Nephron (organoid): ENCODE data around the gene JSRP1.
A peak's percentile ranks its signal among the peaks of the same experiment; 100 is the strongest.

ENCODE experiments used
- H3K27ac Mint-ChIP-seq, 3 experiments: 2 replicates each; pipeline ENCODE4 v1.8.0; 2020; ENCODE audit warnings: mixed read lengths in 3 of 3, mild to moderate bottlenecking in 2 of 3, moderate library complexity in 1 of 3
- H3K27me3 Mint-ChIP-seq: 2 replicates; pipeline ENCODE4 v1.8.0; 2021; ENCODE audit warnings: low read depth, mild to moderate bottlenecking, moderate library complexity, mixed read lengths
- H3K36me3 Mint-ChIP-seq: 2 replicates; pipeline ENCODE4 v1.8.0; 2020; ENCODE audit warnings: low read depth, mixed read lengths
- H3K4me1 Mint-ChIP-seq: 2 replicates; pipeline ENCODE4 v1.8.0; 2020; ENCODE audit warnings: mixed read lengths
- H3K4me3 Mint-ChIP-seq, 3 experiments: 2 replicates each; pipeline ENCODE4 v1.8.0; 2020; ENCODE audit warnings: mild to moderate bottlenecking in 3 of 3, mixed read lengths in 3 of 3, moderate library complexity in 2 of 3
- H3K9me3 Mint-ChIP-seq: 2 replicates; pipeline ENCODE4 v1.8.0; 2020; ENCODE audit warnings: mixed read lengths
- TF ChIP-seq, protein P1 (sequence below), 3 experiments: fragments of 200-600 bp; sonication (generic); IDR thresholded peaks; one replicate each; pipeline ENCODE4 v1.5.0; 2021; ENCODE audit warnings: antibody characterized with exemption in 3 of 3; ENCODE audit not compliant: unreplicated experiment in 3 of 3

JSRP1 gene

DNA sequence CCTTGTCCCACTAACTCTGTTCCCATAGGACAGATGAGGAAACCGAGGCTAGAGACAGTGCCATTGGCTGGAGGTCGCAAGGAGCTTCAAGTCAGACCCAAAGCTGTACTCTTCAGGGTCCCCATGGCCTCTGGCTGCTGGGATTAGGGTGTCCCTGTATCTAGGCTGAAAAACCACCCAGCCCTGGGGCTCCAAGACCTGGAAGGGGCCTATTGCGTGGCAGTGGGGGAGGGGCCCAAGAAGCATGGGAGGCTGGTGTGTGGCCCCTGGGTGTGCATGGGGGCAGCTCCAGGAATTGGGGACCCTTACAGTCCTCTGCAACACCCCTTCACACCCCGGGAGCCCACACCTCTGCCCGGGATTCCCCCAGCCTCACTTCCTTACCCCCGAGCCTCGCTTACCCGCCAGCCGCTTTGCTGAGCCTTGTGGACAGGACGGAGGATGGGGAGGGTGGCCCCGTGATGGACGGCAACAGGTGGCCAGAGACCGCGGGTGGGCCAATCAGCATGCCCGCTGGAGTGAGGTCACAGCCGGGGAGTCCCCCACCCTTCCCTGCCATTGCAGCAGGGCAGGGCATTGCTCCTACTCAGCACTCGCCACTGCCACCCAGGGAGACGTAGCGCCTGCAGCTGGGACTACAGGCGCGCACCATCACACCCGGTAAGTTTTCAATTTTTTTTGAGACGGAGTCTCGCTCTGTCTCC, at the start of gene JSRP1:
JSRP1 (minus strand) TSS at position 436 of the 704 bp plus-strand sequence. CDS start 1,103 bp downstream, outside the sequence.
- Mint-ChIP-seq H3K4me1 (peaks cover 5% of the 10 kb centered on the region), H3K36me3 (no peaks in the 10 kb centered on the region), H3K4me3 (peak within 1 kb of the TSS in 2 of 3 experiments; percentile 59 to 83), H3K27me3 (peaks cover 11% of the 10 kb centered on the region), H3K27ac (peak within 1 kb of the TSS in 1 of 3 experiments; percentile 70), H3K9me3 (no peaks in the 10 kb centered on the region)
- TF ChIP-seq, protein P1, sequence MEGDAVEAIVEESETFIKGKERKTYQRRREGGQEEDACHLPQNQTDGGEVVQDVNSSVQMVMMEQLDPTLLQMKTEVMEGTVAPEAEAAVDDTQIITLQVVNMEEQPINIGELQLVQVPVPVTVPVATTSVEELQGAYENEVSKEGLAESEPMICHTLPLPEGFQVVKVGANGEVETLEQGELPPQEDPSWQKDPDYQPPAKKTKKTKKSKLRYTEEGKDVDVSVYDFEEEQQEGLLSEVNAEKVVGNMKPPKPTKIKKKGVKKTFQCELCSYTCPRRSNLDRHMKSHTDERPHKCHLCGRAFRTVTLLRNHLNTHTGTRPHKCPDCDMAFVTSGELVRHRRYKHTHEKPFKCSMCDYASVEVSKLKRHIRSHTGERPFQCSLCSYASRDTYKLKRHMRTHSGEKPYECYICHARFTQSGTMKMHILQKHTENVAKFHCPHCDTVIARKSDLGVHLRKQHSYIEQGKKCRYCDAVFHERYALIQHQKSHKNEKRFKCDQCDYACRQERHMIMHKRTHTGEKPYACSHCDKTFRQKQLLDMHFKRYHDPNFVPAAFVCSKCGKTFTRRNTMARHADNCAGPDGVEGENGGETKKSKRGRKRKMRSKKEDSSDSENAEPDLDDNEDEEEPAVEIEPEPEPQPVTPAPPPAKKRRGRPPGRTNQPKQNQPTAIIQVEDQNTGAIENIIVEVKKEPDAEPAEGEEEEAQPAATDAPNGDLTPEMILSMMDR (IDR thresholded peaks at IDR 0.05; ENCODE audit: unreplicated experiment in 3 of 3) = no peak

DNA sequence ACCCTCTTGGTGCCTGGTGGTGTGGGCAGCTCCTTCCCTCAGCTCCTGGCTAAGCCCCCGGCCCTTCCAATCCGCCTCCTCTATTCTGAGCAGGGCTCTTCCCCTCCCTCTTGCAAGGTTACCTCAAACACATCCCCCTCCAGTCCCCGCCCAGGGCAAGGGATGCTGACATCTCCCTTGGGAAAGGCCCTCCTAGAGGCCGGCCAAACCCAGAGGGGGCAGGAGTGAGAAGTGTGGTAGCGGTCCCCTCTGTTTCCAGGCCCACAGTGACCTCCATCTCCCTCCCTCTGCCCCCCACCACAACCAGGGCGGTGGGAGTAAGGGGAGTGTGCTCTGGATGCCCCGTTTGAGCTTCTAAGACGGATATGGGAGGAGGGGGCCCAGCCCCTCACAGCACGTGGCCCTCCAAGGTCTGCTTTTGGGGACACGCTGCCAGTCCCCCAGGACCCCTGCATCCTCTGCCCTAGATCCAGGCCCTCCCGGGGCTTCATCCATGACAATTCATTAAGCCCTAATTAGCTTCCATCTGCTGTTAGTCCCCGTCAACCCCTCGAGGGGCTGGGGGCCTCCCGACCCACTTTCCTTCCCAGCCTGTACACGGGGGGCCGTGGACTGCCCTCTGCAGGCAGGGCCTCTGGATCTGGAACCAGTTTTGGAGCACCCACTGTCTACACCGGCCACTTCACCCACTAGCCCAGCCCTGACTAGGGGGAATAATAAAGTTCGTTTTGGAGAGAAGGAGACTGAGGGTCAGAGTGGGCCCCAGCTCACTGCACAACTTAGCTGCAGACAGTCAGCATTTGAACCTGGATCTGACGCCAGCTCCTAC, 49.4 kb upstream of the JSRP1 start:
- TF ChIP-seq, protein P1 (IDR thresholded peaks at IDR 0.05; ENCODE audit: unreplicated experiment in 3 of 3) = no peak
- no peaks in the 10 kb centered on the region for H3K9me3 Mint-ChIP-seq
- H3K4me3 Mint-ChIP-seq = peak overlapping the region in 1 of 3 experiments; percentile 12
- H3K36me3 Mint-ChIP-seq = no peaks in the 10 kb centered on the region
- H3K27ac Mint-ChIP-seq = no peak overlapping the region
- no peaks in the 10 kb centered on the region for H3K4me1 Mint-ChIP-seq
- H3K27me3 Mint-ChIP-seq = peaks cover 73% of the 10 kb centered on the region

DNA sequence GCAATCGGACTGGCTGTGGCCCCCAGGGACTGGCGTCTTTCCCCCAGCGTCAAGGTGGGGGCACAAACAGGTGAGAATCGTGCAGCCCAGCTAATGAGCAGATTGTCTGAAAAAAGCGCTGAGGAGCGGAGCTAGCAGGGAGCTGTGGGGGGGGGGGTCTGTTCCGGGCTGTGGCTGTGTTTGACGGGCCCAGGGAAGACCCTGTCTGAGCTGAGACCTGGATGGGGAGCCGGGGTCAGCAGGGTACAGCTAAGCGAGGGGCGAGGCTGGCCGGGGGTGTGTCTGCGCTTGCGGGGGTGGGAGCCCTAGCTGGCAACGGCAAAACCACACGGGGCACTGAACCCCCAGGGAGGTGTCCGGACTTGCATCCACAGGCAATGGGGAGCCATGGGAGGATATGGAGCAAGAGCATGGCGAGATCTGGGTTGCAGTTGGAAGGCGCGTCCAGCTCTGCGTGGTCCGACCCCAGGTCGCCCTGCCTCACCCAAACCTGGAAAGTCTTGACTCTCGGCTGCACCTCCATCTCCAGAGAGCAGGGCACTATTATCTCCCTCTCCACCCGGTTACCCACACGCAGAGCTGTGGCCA, 47.1 kb upstream of the JSRP1 start:
- no peaks in the 10 kb centered on the region for H3K9me3 Mint-ChIP-seq
- H3K4me3 Mint-ChIP-seq = no peak overlapping the region
- H3K36me3 Mint-ChIP-seq = no peaks in the 10 kb centered on the region
- TF ChIP-seq, protein P1 (IDR thresholded peaks at IDR 0.05; ENCODE audit: unreplicated experiment in 3 of 3) = no peak
- no peaks in the 10 kb centered on the region for H3K4me1 Mint-ChIP-seq
- no peak overlapping the region for H3K27ac Mint-ChIP-seq
- H3K27me3 Mint-ChIP-seq = peaks cover 54% of the 10 kb centered on the region

GRCh38 chr19:2302319-2303210, 46.3 kb upstream of the JSRP1 start:
- Mint-ChIP-seq H3K27me3 (peaks cover 55% of the 10 kb centered on the region), H3K4me3 (peak overlapping the region in 2 of 3 experiments; percentile 35 to 44), H3K4me1 (no peaks in the 10 kb centered on the region), H3K36me3 (no peaks in the 10 kb centered on the region), H3K9me3 (no peaks in the 10 kb centered on the region), H3K27ac (no peak overlapping the region)
- TF ChIP-seq, protein P1 (IDR thresholded peaks at IDR 0.05; ENCODE audit: unreplicated experiment in 3 of 3) = no peak

GRCh38 chr19:2300533-2300932, 44.3 kb upstream of the JSRP1 start:
- TF ChIP-seq, protein P1 (IDR thresholded peaks at IDR 0.05; ENCODE audit: unreplicated experiment in 3 of 3) = no peak
- no peaks in the 10 kb centered on the region for H3K4me1 Mint-ChIP-seq
- no peaks in the 10 kb centered on the region for H3K36me3 Mint-ChIP-seq
- no peak overlapping the region for H3K27ac Mint-ChIP-seq
- peaks cover 49% of the 10 kb centered on the region for H3K27me3 Mint-ChIP-seq
- H3K9me3 Mint-ChIP-seq = no peaks in the 10 kb centered on the region
- H3K4me3 Mint-ChIP-seq = no peak overlapping the region
